Tibial nerve (tissue), 4 donors: ENCODE results near the gene NUCB1. TPM values are rescaled to one million over a fixed set of nuclear protein-coding genes. Genes with fewer than 3 reads are reported as not detected.

ENCODE experiments used
- DNase-seq, 2 donors: peaks; one replicate each; pipeline ENCODE4 v3.0.0-alpha.2; 2019; ENCODE audit warnings: low spot score in 2 of 2
- H3K27ac ChIP-seq, 4 donors: fragments of 200-600 bp; sonication (generic) in 3 of 4; one replicate each; pipeline ENCODE4 v1.5.1; 2017 to 2019; ENCODE audit warnings: mild to moderate bottlenecking in 1 of 4
- H3K27me3 ChIP-seq, 2 donors: fragments of 200-600 bp; sonication (generic) in 1 of 2; one replicate each; pipeline versions ENCODE4 v1.5.1 to v1.6.0; 2017 to 2019
- H3K36me3 ChIP-seq, 3 donors: fragments of 200-600 bp; sonication (generic); one replicate each; pipeline ENCODE4 v1.5.1; 2018 to 2019
- H3K4me1 ChIP-seq, 4 donors: fragments of 200-600 bp; sonication (generic) in 3 of 4; one replicate each; pipeline ENCODE4 v1.5.1; 2017 to 2019
- H3K4me3 ChIP-seq, 4 donors: fragments of 200-600 bp; sonication (generic) in 3 of 4; one replicate each; pipeline ENCODE4 v1.5.1; 2017 to 2019; ENCODE audit warnings: mild to moderate bottlenecking in 1 of 4, moderate library complexity in 1 of 4
- H3K9me3 ChIP-seq, 4 donors: fragments of 200-600 bp; sonication (generic) in 3 of 4; one replicate each; pipeline ENCODE4 v1.5.1; 2017 to 2019
- CTCF ChIP-seq, 5 experiments: fragments of 200-600 bp in 3 of 5; fragments of 450-650 bp in 2 of 5; sonication (generic) in 3 of 5; IDR thresholded peaks; one replicate each; pipeline ENCODE4 v1.5.1; 2016 to 2019; ENCODE audit warnings: antibody characterized with exemption in 5 of 5, mild to moderate bottlenecking in 3 of 5, moderate library complexity in 2 of 5
- EP300 ChIP-seq, 2 donors: sonication (generic); formaldehyde crosslinking; IDR thresholded peaks; one replicate each; pipeline ENCODE4 v1.6.1; 2017; ENCODE audit warnings: antibody characterized with exemption in 2 of 2, mild to moderate bottlenecking in 1 of 2
- POLR2A ChIP-seq, 2 donors: fragments of 450-650 bp; IDR thresholded peaks; one replicate each; pipeline ENCODE4 v1.6.1; 2017; ENCODE audit warnings: antibody characterized with exemption in 2 of 2, mild to moderate bottlenecking in 2 of 2, moderate library complexity in 2 of 2
- WGBS, 2 donors: methylation state at CpG; one replicate each; pipeline ENCODE4 v1.1.5; 2018; 5-methylcytosine and 5-hydroxymethylcytosine counted together
- total RNA-seq, 4 donors: library from RNA; depleted of rRNA; stranded (reverse); fragments of >200 nt; gene quantifications; one replicate each; pipeline ENCODE4 v1.1.0, GENCODE V29; 2016

The NUCB1 gene
- total RNA-seq, 4 donors from 2014 or later = 220 to 352 (median 287) TPM

GRCh38 chr19:48858984-48859710 lies 41.0 kb upstream of the NUCB1 start:
- Histone ChIP-seq H3K4me1 (peaks cover 0 to 49% (median 0%) of the 10 kb centered on the region in 4 donors), H3K36me3 (peaks cover 0 to 62% (median 0%) of the 10 kb centered on the region in 3 donors), H3K27me3 (no peaks in the 10 kb centered on the region), H3K9me3 (no peaks in the 10 kb centered on the region), H3K27ac (peak overlapping the region in 3 of 4 donors; percentile 47 to 100 (median 79)), H3K4me3 (peak overlapping the region in 2 of 4 donors; percentile 12 to 18)
- WGBS, 2 donors = 57 to 63% methylated on average over 28 to 34 of the region's 34 CpGs
- TF ChIP-seq POLR2A (IDR thresholded peaks at IDR 0.05) = no peak
- TF ChIP-seq EP300 (IDR thresholded peaks at IDR 0.05) = no peak
- no peak for TF ChIP-seq CTCF (IDR thresholded peaks at IDR 0.05)
- no peak for DNase-seq

GRCh38 chr19:48859711-48860572 lies 40.2 kb upstream of the NUCB1 start:
- no peak overlapping the region for H3K4me3 ChIP-seq
- 78% methylated on average over 30 of the region's 30 CpGs for WGBS, 2 donors
- peaks cover 0 to 68% (median 0%) of the 10 kb centered on the region in 3 donors for H3K36me3 ChIP-seq
- no peaks in the 10 kb centered on the region for H3K9me3 ChIP-seq
- no peak for TF ChIP-seq CTCF (IDR thresholded peaks at IDR 0.05)
- TF ChIP-seq EP300 (IDR thresholded peaks at IDR 0.05) = no peak
- TF ChIP-seq POLR2A (IDR thresholded peaks at IDR 0.05) = no peak
- no peaks in the 10 kb centered on the region for H3K27me3 ChIP-seq
- peak overlapping the region in 2 of 4 donors; percentile 79 to 100 for H3K27ac ChIP-seq
- H3K4me1 ChIP-seq = peaks cover 0 to 57% (median under 1%) of the 10 kb centered on the region in 4 donors
- no peak for DNase-seq

GRCh38 chr19:48861313-48861712 lies 38.8 kb upstream of the NUCB1 start:
- no peak overlapping the region for H3K4me3 ChIP-seq
- 49 to 56% methylated on average over 18 of the region's 18 CpGs for WGBS, 2 donors
- no peak for TF ChIP-seq POLR2A (IDR thresholded peaks at IDR 0.05)
- TF ChIP-seq CTCF (IDR thresholded peaks at IDR 0.05) = no peak
- TF ChIP-seq EP300 (IDR thresholded peaks at IDR 0.05) = no peak
- peak overlapping the region in 3 of 4 donors; percentile 45 to 100 (median 79) for H3K27ac ChIP-seq
- DNase-seq = no peak
- H3K27me3 ChIP-seq = no peaks in the 10 kb centered on the region
- H3K4me1 ChIP-seq = peaks cover 0 to 70% (median 7%) of the 10 kb centered on the region in 4 donors
- H3K36me3 ChIP-seq = peaks cover 0 to 74% (median 0%) of the 10 kb centered on the region in 3 donors
- H3K9me3 ChIP-seq = no peaks in the 10 kb centered on the region

- H3K4me3 ChIP-seq = no peak overlapping the region
- WGBS, 2 donors = 74 to 80% methylated on average over 7 of the region's 7 CpGs
- H3K9me3 ChIP-seq = no peaks in the 10 kb centered on the region
- H3K27me3 ChIP-seq = no peaks in the 10 kb centered on the region
- H3K27ac ChIP-seq = peak overlapping the region in 2 of 4 donors; percentile 60 to 100
- DNase-seq = no peak
- peaks cover 0 to 68% (median 0%) of the 10 kb centered on the region in 3 donors for H3K36me3 ChIP-seq
- TF ChIP-seq POLR2A (IDR thresholded peaks at IDR 0.05) (no peak), CTCF (IDR thresholded peaks at IDR 0.05) (no peak)
- H3K4me1 ChIP-seq = peaks cover 0 to 85% (median 11%) of the 10 kb centered on the region in 4 donors
Measured at GRCh38 chr19:48862827-48863226, 37.3 kb upstream of the NUCB1 start.
